ENCODE measurements around the gene IL12B. TPM values are rescaled to one million over a fixed set of nuclear protein-coding genes. Genes with fewer than 3 reads are reported as not detected.

Gene IL12B
- total RNA-seq = not detected in 2 replicates

GRCh38 chr5:159330131-159330800 lies at the start of gene IL12B:
Gene IL12B (minus strand): TSS chr5:159330487. CDS start chr5:159326782, 3,705 bp downstream.

Other genes with a start within 250 kb of the IL12B start
- 0.08 TPM in 1 of 2 replicates, not detected in the other for gene EBF1, start 230.6 kb downstream of the IL12B start, total RNA-seq
- 38.5 and 38.7 TPM in 2 replicates for gene RNF145, start 120.9 kb downstream of the IL12B start, total RNA-seq
- gene UBLCP1, start 67.2 kb downstream of the IL12B start, total RNA-seq = 30.1 and 32.5 TPM in 2 replicates

Measured in hair follicular keratinocyte (primary cell).